Right lung (tissue), 10 donors: Measurements from ENCODE around the gene DCK. TPM values are rescaled to one million over a fixed set of nuclear protein-coding genes. Genes with fewer than 3 reads are reported as not detected.

Experiments
- DNase-seq, 2 donors: peaks; one replicate each; pipeline ENCODE4 v3.0.0-alpha.2; 2013
- long read RNA-seq, 8 donors: transcript quantifications; one replicate each; lab custom pipeline, GENCODE V29; 2026
- polyA plus RNA-seq, 5 donors: library from polyadenylated mRNA; unstranded; fragments of 120-200 nt; gene quantifications; one replicate each; pipeline versions ENCODE4 v1.2.1 to v1.2.3, GENCODE V29; 2013; ENCODE audit warnings: inconsistent platforms in 1 of 5, low replicate concordance in 1 of 5; ENCODE audit not compliant: insufficient read length in 5 of 5, insufficient read depth in 1 of 5

DCK gene
- polyA plus RNA-seq, result 10 to 100 TPM; 29.2 to 47.0 (median 35.8) TPM
- long read RNA-seq, donor 1, transcript DCK-201 (7 exons, 2,716 nt), result major isoform, 20 of 27 reads
- long read RNA-seq, donor 1, partial matches to known transcripts, result 5 of 27 reads
- long read RNA-seq, donor 1, other reads (novel, unspliced or antisense), result 0 of 27 reads
- long read RNA-seq, donor 2, transcript DCK-201 (7 exons, 2,716 nt), result major isoform, 7 of 24 reads
- long read RNA-seq, donor 2, partial matches to known transcripts, result 16 of 24 reads
- long read RNA-seq, donor 2, other reads (novel, unspliced or antisense), result 0 of 24 reads
- long read RNA-seq, donor 3, transcript DCK-201 (7 exons, 2,716 nt), result major isoform, 20 of 20 reads
- long read RNA-seq, donor 3, partial matches to known transcripts, result 0 of 20 reads
- long read RNA-seq, donor 3, other reads (novel, unspliced or antisense), result 0 of 20 reads
- long read RNA-seq, donor 4, transcript DCK-201 (7 exons, 2,716 nt), result major isoform, 9 of 35 reads
- long read RNA-seq, donor 4, partial matches to known transcripts, result 26 of 35 reads
- long read RNA-seq, donor 4, other reads (novel, unspliced or antisense), result 0 of 35 reads
- long read RNA-seq, donor 5, transcript DCK-201 (7 exons, 2,716 nt), result major isoform, 11 of 13 reads
- long read RNA-seq, donor 5, partial matches to known transcripts, result 0 of 13 reads
- long read RNA-seq, donor 5, other reads (novel, unspliced or antisense), result 0 of 13 reads
- long read RNA-seq, donor 6, transcript DCK-201 (7 exons, 2,716 nt), result major isoform, 10 of 32 reads
- long read RNA-seq, donor 6, partial matches to known transcripts, result 22 of 32 reads
- long read RNA-seq, donor 6, other reads (novel, unspliced or antisense), result 0 of 32 reads
- long read RNA-seq, donor 7, transcript DCK-201 (7 exons, 2,716 nt), result major isoform, 14 of 14 reads
- long read RNA-seq, donor 7, partial matches to known transcripts, result 0 of 14 reads
- long read RNA-seq, donor 7, other reads (novel, unspliced or antisense), result 0 of 14 reads
- long read RNA-seq, donor 8, transcript DCK-201 (7 exons, 2,716 nt), result major isoform, 8 of 8 reads
- long read RNA-seq, donor 8, partial matches to known transcripts, result 0 of 8 reads
- long read RNA-seq, donor 8, other reads (novel, unspliced or antisense), result 0 of 8 reads

GRCh38 chr4:70993181-70994068 lies at the start of gene DCK:
Gene DCK, plus strand, starts transcription at chr4:70993649. Its CDS starts 187 bp downstream, at chr4:70993836.
- DNase-seq, result peak; percentile 94 to 96

- no peak for DNase-seq
These were observed 48.4 kb upstream of the DCK start for GRCh38 chr4:70945046-70945445.

GRCh38 chr4:70945452-70946055 lies 47.9 kb upstream of the DCK start:
- no peak for DNase-seq

- DNase-seq, result no peak
These were observed 46.5 kb upstream of the DCK start for GRCh38 chr4:70946939-70947338.

GRCh38 chr4:70948665-70949260 lies 44.7 kb upstream of the DCK start:
- no peak for DNase-seq

GRCh38 chr4:70954032-70954431 lies 39.4 kb upstream of the DCK start:
- no peak for DNase-seq

- no peak for DNase-seq
These were observed 36.8 kb upstream of the DCK start for GRCh38 chr4:70956549-70957210.

- no peak for DNase-seq
These were observed 34.8 kb upstream of the DCK start for GRCh38 chr4:70958681-70959080.

GRCh38 chr4:70969076-70969475 lies 24.4 kb upstream of the DCK start:
- no peak for DNase-seq

- no peak for DNase-seq
These were observed 17.2 kb upstream of the DCK start for GRCh38 chr4:70976252-70976651.

- DNase-seq, result no peak
These were observed 13.9 kb upstream of the DCK start for GRCh38 chr4:70979445-70980008.

- DNase-seq, result no peak
These were observed 13.3 kb upstream of the DCK start for GRCh38 chr4:70980196-70980595.

GRCh38 chr4:70984106-70984505 lies 9.3 kb upstream of the DCK start:
- DNase-seq, result no peak

GRCh38 chr4:70984589-70984988 lies 8.9 kb upstream of the DCK start:
- DNase-seq, result no peak

- no peak for DNase-seq
These were observed 1.9 kb upstream of the DCK start for GRCh38 chr4:70991596-70991995.

GRCh38 chr4:70992391-70992881 lies 1.0 kb upstream of the DCK start:
- DNase-seq, result no peak

GRCh38 chr4:70994069-70994366 lies 569 bp downstream of the DCK start:
- DNase-seq, result no peak

GRCh38 chr4:70994387-70995099 lies 1.1 kb downstream of the DCK start:
- no peak for DNase-seq

GRCh38 chr4:70996018-70996360 lies 2.5 kb downstream of the DCK start:
- no peak for DNase-seq
